ENCODE measurements around the gene TAX1BP1.

TAX1BP1 gene

DNA sequence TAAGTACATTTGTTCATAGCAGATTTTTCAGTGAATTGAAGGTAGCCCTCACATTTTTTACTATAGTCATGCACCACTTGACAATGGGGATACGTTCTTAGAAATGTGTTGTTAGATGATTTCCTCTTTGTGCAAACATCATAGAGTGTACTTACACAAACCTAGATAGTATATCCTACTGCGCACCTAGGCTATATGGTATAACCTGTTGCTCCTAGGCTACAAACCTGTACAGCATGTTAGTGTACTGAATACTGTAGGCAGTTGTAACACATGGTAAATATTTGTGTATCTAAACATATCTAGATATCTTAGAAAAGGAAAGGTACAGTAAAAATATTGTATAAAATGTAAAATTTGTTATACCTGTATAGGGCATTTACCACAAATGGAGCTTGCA lies 41.2 kb downstream of the TAX1BP1 start:
- Histone ChIP-seq H3K4me1 (ENCODE audit: control insufficient read depth in 1 of 2, insufficient read depth in 2 of 2, low read length in 2 of 2) (no peaks in the 10 kb centered on the region), H3K27me3 (ENCODE audit: low read depth, low read length) (no peaks in the 10 kb centered on the region), H3K27ac (ENCODE audit: low read length) (no peak overlapping the region), H3K4me3 (ENCODE audit: low read depth in 1 of 2, low read length in 2 of 2) (no peak overlapping the region), H3K36me3 (ENCODE audit: control insufficient read depth in 1 of 2, insufficient read depth in 2 of 2, low read length in 2 of 2) (peaks cover 5 to 9% of the 10 kb centered on the region in 2 donors), H3K9me3 (ENCODE audit: control insufficient read depth in 1 of 2, low read length in 2 of 2) (no peaks in the 10 kb centered on the region)

GRCh38 chr7:27782849-27783248 lies 42.9 kb downstream of the TAX1BP1 start:
- Histone ChIP-seq H3K4me1 (ENCODE audit: control insufficient read depth in 1 of 2, insufficient read depth in 2 of 2, low read length in 2 of 2) (no peaks in the 10 kb centered on the region), H3K9me3 (ENCODE audit: control insufficient read depth in 1 of 2, low read length in 2 of 2) (no peaks in the 10 kb centered on the region), H3K36me3 (ENCODE audit: control insufficient read depth in 1 of 2, insufficient read depth in 2 of 2, low read length in 2 of 2) (peaks cover 5 to 16% of the 10 kb centered on the region in 2 donors), H3K27me3 (ENCODE audit: low read depth, low read length) (no peaks in the 10 kb centered on the region), H3K27ac (ENCODE audit: low read length) (no peak overlapping the region), H3K4me3 (ENCODE audit: low read depth in 1 of 2, low read length in 2 of 2) (no peak overlapping the region)

- Histone ChIP-seq H3K36me3 (ENCODE audit: control insufficient read depth in 1 of 2, insufficient read depth in 2 of 2, low read length in 2 of 2) (peaks cover 12 to 19% of the 10 kb centered on the region in 2 donors), H3K4me3 (ENCODE audit: low read depth in 1 of 2, low read length in 2 of 2) (no peak overlapping the region), H3K27me3 (ENCODE audit: low read depth, low read length) (no peaks in the 10 kb centered on the region), H3K27ac (ENCODE audit: low read length) (no peak overlapping the region), H3K9me3 (ENCODE audit: control insufficient read depth in 1 of 2, low read length in 2 of 2) (no peaks in the 10 kb centered on the region), H3K4me1 (ENCODE audit: control insufficient read depth in 1 of 2, insufficient read depth in 2 of 2, low read length in 2 of 2) (no peaks in the 10 kb centered on the region)
Observed at GRCh38 chr7:27784399-27785053, 44.6 kb downstream of the TAX1BP1 start.

- no peak overlapping the region for H3K4me3 ChIP-seq (ENCODE audit: low read depth in 1 of 2, low read length in 2 of 2)
- H3K27me3 ChIP-seq (ENCODE audit: low read depth, low read length) = no peaks in the 10 kb centered on the region
- no peaks in the 10 kb centered on the region for H3K9me3 ChIP-seq (ENCODE audit: control insufficient read depth in 1 of 2, low read length in 2 of 2)
- no peak overlapping the region for H3K27ac ChIP-seq (ENCODE audit: low read length)
- no peaks in the 10 kb centered on the region for H3K4me1 ChIP-seq (ENCODE audit: control insufficient read depth in 1 of 2, insufficient read depth in 2 of 2, low read length in 2 of 2)
- peaks cover 29 to 39% of the 10 kb centered on the region in 2 donors for H3K36me3 ChIP-seq (ENCODE audit: control insufficient read depth in 1 of 2, insufficient read depth in 2 of 2, low read length in 2 of 2)
Observed at GRCh38 chr7:27788437-27788836, 48.5 kb downstream of the TAX1BP1 start.

DNA sequence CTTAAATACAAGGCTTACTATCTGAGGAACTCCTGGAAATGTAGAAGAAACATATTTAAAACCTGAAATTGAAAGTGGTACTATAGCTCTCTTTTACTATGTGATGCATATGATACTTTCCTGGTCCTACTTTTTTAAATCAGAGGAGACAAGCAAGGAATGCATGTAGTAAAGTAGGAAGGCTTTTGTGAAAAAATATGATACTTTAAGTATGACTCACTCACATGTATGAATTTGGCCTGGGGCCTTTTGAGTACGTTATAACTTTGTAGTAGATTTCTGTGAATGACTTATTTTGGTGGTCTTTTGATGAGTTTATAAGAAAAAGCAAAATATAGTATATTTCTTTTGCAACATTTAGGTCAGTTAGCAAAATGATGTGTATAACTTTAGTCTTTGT lies 53.8 kb downstream of the TAX1BP1 start:
- H3K27me3 ChIP-seq (ENCODE audit: low read depth, low read length) = no peaks in the 10 kb centered on the region
- no peak overlapping the region for H3K4me3 ChIP-seq (ENCODE audit: low read depth in 1 of 2, low read length in 2 of 2)
- H3K36me3 ChIP-seq (ENCODE audit: control insufficient read depth in 1 of 2, insufficient read depth in 2 of 2, low read length in 2 of 2) = peaks cover 34 to 40% of the 10 kb centered on the region in 2 donors
- H3K9me3 ChIP-seq (ENCODE audit: control insufficient read depth in 1 of 2, low read length in 2 of 2) = no peaks in the 10 kb centered on the region
- no peak overlapping the region for H3K27ac ChIP-seq (ENCODE audit: low read length)
- no peaks in the 10 kb centered on the region for H3K4me1 ChIP-seq (ENCODE audit: control insufficient read depth in 1 of 2, insufficient read depth in 2 of 2, low read length in 2 of 2)

DNA sequence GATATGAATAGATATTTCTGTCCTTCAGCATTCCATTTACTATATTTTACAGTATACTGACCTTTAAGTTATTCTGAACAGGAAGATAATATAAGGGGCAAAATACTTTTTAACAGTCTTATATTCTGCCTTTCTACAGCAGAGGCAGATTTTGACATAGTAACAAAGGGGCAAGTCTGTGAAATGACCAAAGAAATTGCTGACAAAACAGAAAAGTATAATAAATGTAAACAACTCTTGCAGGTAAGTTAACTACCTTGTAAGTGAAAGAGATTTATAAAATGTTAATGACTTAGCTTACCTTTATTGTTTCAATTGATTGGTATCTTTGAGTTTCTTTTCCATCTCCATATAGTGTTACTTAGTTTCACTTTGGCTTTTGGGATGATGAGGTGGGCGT lies 56.0 kb downstream of the TAX1BP1 start:
- peaks cover 33 to 39% of the 10 kb centered on the region in 2 donors for H3K36me3 ChIP-seq (ENCODE audit: control insufficient read depth in 1 of 2, insufficient read depth in 2 of 2, low read length in 2 of 2)
- H3K27me3 ChIP-seq (ENCODE audit: low read depth, low read length) = no peaks in the 10 kb centered on the region
- no peaks in the 10 kb centered on the region for H3K4me1 ChIP-seq (ENCODE audit: control insufficient read depth in 1 of 2, insufficient read depth in 2 of 2, low read length in 2 of 2)
- no peaks in the 10 kb centered on the region for H3K9me3 ChIP-seq (ENCODE audit: control insufficient read depth in 1 of 2, low read length in 2 of 2)
- no peak overlapping the region for H3K4me3 ChIP-seq (ENCODE audit: low read depth in 1 of 2, low read length in 2 of 2)
- H3K27ac ChIP-seq (ENCODE audit: low read length) = no peak overlapping the region

- Histone ChIP-seq H3K27ac (ENCODE audit: low read length) (no peak overlapping the region), H3K4me1 (ENCODE audit: control insufficient read depth in 1 of 2, insufficient read depth in 2 of 2, low read length in 2 of 2) (no peaks in the 10 kb centered on the region), H3K9me3 (ENCODE audit: control insufficient read depth in 1 of 2, low read length in 2 of 2) (no peaks in the 10 kb centered on the region), H3K27me3 (ENCODE audit: low read depth, low read length) (no peaks in the 10 kb centered on the region), H3K36me3 (ENCODE audit: control insufficient read depth in 1 of 2, insufficient read depth in 2 of 2, low read length in 2 of 2) (peaks cover 13 to 21% of the 10 kb centered on the region in 2 donors), H3K4me3 (ENCODE audit: low read depth in 1 of 2, low read length in 2 of 2) (no peak overlapping the region)
Observed at GRCh38 chr7:27799212-27799611, 59.2 kb downstream of the TAX1BP1 start.

DNA sequence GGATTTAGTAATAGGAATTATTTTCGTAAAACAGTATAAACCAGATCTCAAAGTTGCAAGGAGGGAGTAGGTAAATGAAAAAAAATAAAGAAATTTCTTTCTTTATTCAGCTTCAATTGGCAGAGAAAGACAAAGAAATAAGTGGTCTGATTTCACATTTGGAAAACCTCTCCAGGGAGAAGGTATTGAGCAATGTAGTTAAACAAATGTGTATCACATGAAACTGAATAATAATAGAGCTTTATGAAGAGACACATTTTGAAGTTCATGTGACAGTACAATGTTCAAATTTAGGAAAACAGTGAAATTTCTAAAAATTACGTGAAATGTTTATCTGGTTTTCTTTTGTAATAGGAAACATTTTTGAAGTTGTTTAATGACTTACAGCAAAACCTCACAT lies 63.0 kb downstream of the TAX1BP1 start:
- no peaks in the 10 kb centered on the region for H3K4me1 ChIP-seq (ENCODE audit: control insufficient read depth in 1 of 2, insufficient read depth in 2 of 2, low read length in 2 of 2)
- no peaks in the 10 kb centered on the region for H3K27me3 ChIP-seq (ENCODE audit: low read depth, low read length)
- H3K9me3 ChIP-seq (ENCODE audit: control insufficient read depth in 1 of 2, low read length in 2 of 2) = no peaks in the 10 kb centered on the region
- H3K36me3 ChIP-seq (ENCODE audit: control insufficient read depth in 1 of 2, insufficient read depth in 2 of 2, low read length in 2 of 2) = peaks cover 7 to 10% of the 10 kb centered on the region in 2 donors
- no peak overlapping the region for H3K27ac ChIP-seq (ENCODE audit: low read length)
- H3K4me3 ChIP-seq (ENCODE audit: low read depth in 1 of 2, low read length in 2 of 2) = no peak overlapping the region

DNA sequence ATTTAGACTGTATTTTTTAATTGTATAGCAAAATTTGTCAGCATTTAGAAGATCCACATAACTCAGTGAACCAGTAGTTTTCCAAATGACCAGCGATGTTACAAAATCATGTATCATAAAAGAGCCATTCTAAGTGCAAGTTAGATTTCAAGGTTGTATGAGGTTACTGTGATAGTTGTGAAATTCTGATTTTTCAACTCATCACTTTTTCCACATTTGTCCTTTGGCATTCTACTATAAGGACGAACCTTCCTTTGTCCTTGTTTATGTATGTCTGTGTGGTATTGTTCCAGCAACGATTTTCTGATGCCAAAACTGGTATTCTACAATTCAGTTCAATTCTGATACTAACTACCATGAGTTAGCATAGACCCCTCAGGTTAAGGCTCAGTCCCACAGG lies 64.2 kb downstream of the TAX1BP1 start:
- no peak overlapping the region for H3K27ac ChIP-seq (ENCODE audit: low read length)
- no peaks in the 10 kb centered on the region for H3K4me1 ChIP-seq (ENCODE audit: control insufficient read depth in 1 of 2, insufficient read depth in 2 of 2, low read length in 2 of 2)
- H3K9me3 ChIP-seq (ENCODE audit: control insufficient read depth in 1 of 2, low read length in 2 of 2) = no peaks in the 10 kb centered on the region
- no peak overlapping the region for H3K4me3 ChIP-seq (ENCODE audit: low read depth in 1 of 2, low read length in 2 of 2)
- H3K27me3 ChIP-seq (ENCODE audit: low read depth, low read length) = no peaks in the 10 kb centered on the region
- peaks cover 7 to 10% of the 10 kb centered on the region in 2 donors for H3K36me3 ChIP-seq (ENCODE audit: control insufficient read depth in 1 of 2, insufficient read depth in 2 of 2, low read length in 2 of 2)

- Histone ChIP-seq H3K9me3 (ENCODE audit: control insufficient read depth in 1 of 2, low read length in 2 of 2) (no peaks in the 10 kb centered on the region), H3K4me1 (ENCODE audit: control insufficient read depth in 1 of 2, insufficient read depth in 2 of 2, low read length in 2 of 2) (no peaks in the 10 kb centered on the region), H3K36me3 (ENCODE audit: control insufficient read depth in 1 of 2, insufficient read depth in 2 of 2, low read length in 2 of 2) (peaks cover 0 to 19% of the 10 kb centered on the region in 2 donors), H3K27me3 (ENCODE audit: low read depth, low read length) (no peaks in the 10 kb centered on the region), H3K27ac (ENCODE audit: low read length) (no peak overlapping the region), H3K4me3 (ENCODE audit: low read depth in 1 of 2, low read length in 2 of 2) (no peak overlapping the region)
Observed at GRCh38 chr7:27808626-27809025, 68.7 kb downstream of the TAX1BP1 start.

GRCh38 chr7:27810186-27810585 lies 70.2 kb downstream of the TAX1BP1 start:
- no peaks in the 10 kb centered on the region for H3K9me3 ChIP-seq (ENCODE audit: control insufficient read depth in 1 of 2, low read length in 2 of 2)
- peaks cover 0 to 18% of the 10 kb centered on the region in 2 donors for H3K36me3 ChIP-seq (ENCODE audit: control insufficient read depth in 1 of 2, insufficient read depth in 2 of 2, low read length in 2 of 2)
- H3K27me3 ChIP-seq (ENCODE audit: low read depth, low read length) = no peaks in the 10 kb centered on the region
- no peak overlapping the region for H3K27ac ChIP-seq (ENCODE audit: low read length)
- H3K4me1 ChIP-seq (ENCODE audit: control insufficient read depth in 1 of 2, insufficient read depth in 2 of 2, low read length in 2 of 2) = no peaks in the 10 kb centered on the region
- H3K4me3 ChIP-seq (ENCODE audit: low read depth in 1 of 2, low read length in 2 of 2) = no peak overlapping the region

GRCh38 chr7:27812706-27813105 lies 72.7 kb downstream of the TAX1BP1 start:
- Histone ChIP-seq H3K36me3 (ENCODE audit: control insufficient read depth in 1 of 2, insufficient read depth in 2 of 2, low read length in 2 of 2) (peaks cover 15 to 21% of the 10 kb centered on the region in 2 donors), H3K4me3 (ENCODE audit: low read depth in 1 of 2, low read length in 2 of 2) (no peak overlapping the region), H3K27me3 (ENCODE audit: low read depth, low read length) (no peaks in the 10 kb centered on the region), H3K27ac (ENCODE audit: low read length) (no peak overlapping the region), H3K9me3 (ENCODE audit: control insufficient read depth in 1 of 2, low read length in 2 of 2) (no peaks in the 10 kb centered on the region), H3K4me1 (ENCODE audit: control insufficient read depth in 1 of 2, insufficient read depth in 2 of 2, low read length in 2 of 2) (no peaks in the 10 kb centered on the region)

Data from muscle layer of duodenum (tissue), 2 donors.